Retinal pigment epithelial cell (primary cell): ENCODE results near the gene SHROOM3.

Experiments used
- DNase-seq: peaks from one replicate; pipeline ENCODE4 v3.0.0-alpha.2; 2010; ENCODE audit warnings: low read depth
- H3K4me3 ChIP-seq: 2 replicates; pipeline ENCODE4 v1.5.1; 2011; ENCODE audit warnings: mild to moderate bottlenecking, low read length, control low read depth, moderate library complexity
- CTCF ChIP-seq: conservative IDR thresholded peaks from 2 replicates; pipeline ENCODE4 v1.5.1; 2011; ENCODE audit warnings: low read depth, low read length, control low read depth, inconsistent platforms

SHROOM3 gene

GRCh38 chr4:76821641-76822040 lies 386.6 kb downstream of the SHROOM3 start:
- DNase-seq, result no peak
- TF ChIP-seq CTCF, result no peak

DNA sequence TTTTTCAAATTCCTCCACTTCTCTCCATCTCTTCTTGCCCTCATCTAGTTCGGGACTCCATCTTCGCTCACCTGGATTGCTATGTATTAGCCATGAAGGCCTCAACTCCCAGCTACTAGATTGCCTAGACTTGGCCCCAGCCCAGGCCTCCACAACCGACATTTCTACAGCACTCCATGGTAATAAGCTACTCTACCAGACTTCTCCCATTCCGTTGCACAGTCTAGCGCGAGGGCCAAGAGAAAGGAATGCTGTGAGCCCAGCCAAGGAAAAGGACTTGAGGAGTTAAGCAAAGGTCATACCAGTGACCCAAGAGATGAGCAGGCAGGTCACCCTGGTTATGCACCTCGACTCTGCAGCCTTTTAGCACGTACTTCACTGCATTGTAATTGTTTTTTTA lies 387.3 kb downstream of the SHROOM3 start:
- no peak for TF ChIP-seq CTCF
- H3K4me3 ChIP-seq, result no peak overlapping the region
- no peak for DNase-seq

More at GRCh38 chr4:76821641-76822040, 386.6 kb downstream of the SHROOM3 start:
- H3K4me3 ChIP-seq, result no peak overlapping the region

GRCh38 chr4:76823495-76823894 lies 388.5 kb downstream of the SHROOM3 start:
- H3K4me3 ChIP-seq, result no peak overlapping the region
- TF ChIP-seq CTCF, result no peak
- no peak for DNase-seq

DNA sequence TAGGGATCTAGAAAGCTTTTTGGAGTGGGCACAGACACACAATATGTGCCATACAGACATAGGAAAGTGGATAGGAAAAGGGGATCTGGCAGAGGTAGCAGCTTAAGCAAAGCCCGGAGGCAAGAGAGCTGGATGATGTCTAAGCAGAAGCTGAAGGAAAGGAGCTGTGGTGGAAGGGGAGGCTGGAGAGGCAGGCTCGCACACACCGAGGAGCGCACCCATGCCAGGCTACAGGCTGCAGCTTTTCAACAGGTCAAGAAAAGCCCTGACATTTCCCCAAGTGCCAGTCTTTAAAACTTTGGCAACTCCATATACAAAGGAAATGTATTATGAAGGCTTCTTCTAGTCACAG lies 395.6 kb downstream of the SHROOM3 start:
- no peak for TF ChIP-seq CTCF
- no peak overlapping the region for H3K4me3 ChIP-seq
- no peak for DNase-seq

- peak; percentile 55 for DNase-seq
- no peak for TF ChIP-seq CTCF
- H3K4me3 ChIP-seq, result no peak overlapping the region
These were observed 396.1 kb downstream of the SHROOM3 start for GRCh38 chr4:76830964-76831703.

GRCh38 chr4:76831711-76832373 lies 396.8 kb downstream of the SHROOM3 start:
- no peak for TF ChIP-seq CTCF
- no peak overlapping the region for H3K4me3 ChIP-seq
- no peak for DNase-seq
